22Rv1 (cell line): ENCODE results near the gene TRAP1.

ENCODE experiments used
- CTCF ChIP-seq: fragments of 450-650 bp; IDR thresholded peaks from 2 replicates; pipeline ENCODE4 v1.5.1; 2017; ENCODE audit warnings: mild to moderate bottlenecking
- ZFX ChIP-seq: fragments of 450-650 bp; IDR thresholded peaks from 2 replicates; pipeline ENCODE4 v1.6.1; 2017; ENCODE audit warnings: antibody characterized with exemption, borderline replicate concordance

- no peak for TF ChIP-seq CTCF
- no peak for TF ChIP-seq ZFX
These were observed 4.4 kb downstream of the TRAP1 start for GRCh38 chr16:3712861-3713372.
